ENCODE results near the gene CDC42BPA.

Gene CDC42BPA

DNA sequence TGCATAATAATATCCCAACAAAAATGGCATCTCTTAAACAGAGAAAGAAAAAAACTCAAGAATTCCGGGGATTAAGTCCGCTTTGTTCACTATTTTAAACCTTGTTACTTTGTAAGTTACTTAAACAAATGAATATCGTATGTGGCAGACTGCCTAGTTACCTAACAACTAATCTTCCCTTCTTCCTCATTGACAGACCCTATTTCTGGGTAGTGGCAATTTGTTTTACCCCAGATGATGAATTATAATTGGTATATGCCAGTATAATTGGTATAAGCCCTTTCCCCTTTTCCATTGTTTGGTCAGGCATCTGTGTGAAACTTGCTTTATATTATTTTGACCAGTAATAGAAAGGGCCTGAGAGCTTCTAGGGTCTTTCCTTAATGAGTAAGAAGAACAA lies 52.4 kb downstream of the CDC42BPA start:
- no peak overlapping the region for H3K4me3 ChIP-seq (replicated peaks in 1 of 2; ENCODE audit: low read depth in 2 of 2, low read length in 2 of 2)
- no peak for DNase-seq (ENCODE audit: low read depth in 2 of 2)
- TF ChIP-seq, protein P1, sequence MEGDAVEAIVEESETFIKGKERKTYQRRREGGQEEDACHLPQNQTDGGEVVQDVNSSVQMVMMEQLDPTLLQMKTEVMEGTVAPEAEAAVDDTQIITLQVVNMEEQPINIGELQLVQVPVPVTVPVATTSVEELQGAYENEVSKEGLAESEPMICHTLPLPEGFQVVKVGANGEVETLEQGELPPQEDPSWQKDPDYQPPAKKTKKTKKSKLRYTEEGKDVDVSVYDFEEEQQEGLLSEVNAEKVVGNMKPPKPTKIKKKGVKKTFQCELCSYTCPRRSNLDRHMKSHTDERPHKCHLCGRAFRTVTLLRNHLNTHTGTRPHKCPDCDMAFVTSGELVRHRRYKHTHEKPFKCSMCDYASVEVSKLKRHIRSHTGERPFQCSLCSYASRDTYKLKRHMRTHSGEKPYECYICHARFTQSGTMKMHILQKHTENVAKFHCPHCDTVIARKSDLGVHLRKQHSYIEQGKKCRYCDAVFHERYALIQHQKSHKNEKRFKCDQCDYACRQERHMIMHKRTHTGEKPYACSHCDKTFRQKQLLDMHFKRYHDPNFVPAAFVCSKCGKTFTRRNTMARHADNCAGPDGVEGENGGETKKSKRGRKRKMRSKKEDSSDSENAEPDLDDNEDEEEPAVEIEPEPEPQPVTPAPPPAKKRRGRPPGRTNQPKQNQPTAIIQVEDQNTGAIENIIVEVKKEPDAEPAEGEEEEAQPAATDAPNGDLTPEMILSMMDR (IDR thresholded peaks at IDR 0.05; ENCODE audit: low read depth, low read length): no peak

DNA sequence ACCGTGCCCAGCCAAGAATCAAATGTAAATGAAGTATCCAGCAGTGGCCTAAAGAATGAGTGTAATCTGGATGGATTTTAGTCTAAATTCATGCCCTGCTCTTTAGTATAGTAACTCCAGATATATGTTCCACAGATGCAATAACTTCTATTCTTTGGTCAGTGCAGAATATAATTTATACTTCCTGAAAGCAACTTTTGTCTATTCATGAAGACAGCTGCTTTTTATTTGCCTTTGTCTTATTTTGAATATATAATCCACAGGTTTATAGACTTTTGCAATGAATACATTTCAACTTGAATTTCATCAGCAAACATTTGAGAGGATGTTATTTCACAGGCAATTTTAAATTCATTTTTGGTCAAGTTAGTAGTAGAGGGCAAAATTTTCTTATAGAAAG lies 54.4 kb downstream of the CDC42BPA start:
- H3K4me3 ChIP-seq (replicated peaks in 1 of 2; ENCODE audit: low read depth in 2 of 2, low read length in 2 of 2): no peak overlapping the region
- TF ChIP-seq, protein P1 (IDR thresholded peaks at IDR 0.05; ENCODE audit: low read depth, low read length): no peak
- no peak for DNase-seq (ENCODE audit: low read depth in 2 of 2)

DNA sequence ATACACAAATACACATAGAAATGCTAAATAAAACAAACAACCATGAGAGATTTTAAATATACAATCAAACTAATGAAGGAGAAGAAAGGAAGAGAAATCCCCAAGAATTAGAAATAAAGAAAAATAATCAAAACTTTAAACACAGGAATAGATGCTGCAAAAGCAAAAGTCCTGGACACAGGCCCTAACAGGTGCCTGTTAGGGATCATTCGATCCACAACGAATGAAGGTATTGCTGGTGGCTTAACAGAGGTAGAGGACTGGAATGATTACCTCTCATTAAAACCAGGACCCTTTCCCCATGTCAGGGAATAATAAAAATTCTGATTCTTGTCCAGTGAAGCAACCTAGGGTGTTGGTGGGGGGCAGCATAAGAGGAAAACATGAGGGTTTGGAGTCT lies 56.8 kb downstream of the CDC42BPA start:
- DNase-seq (ENCODE audit: low read depth in 2 of 2): no peak
- no peak overlapping the region for H3K4me3 ChIP-seq (replicated peaks in 1 of 2; ENCODE audit: low read depth in 2 of 2, low read length in 2 of 2)
- TF ChIP-seq, protein P1 (IDR thresholded peaks at IDR 0.05; ENCODE audit: low read depth, low read length): no peak

DNA sequence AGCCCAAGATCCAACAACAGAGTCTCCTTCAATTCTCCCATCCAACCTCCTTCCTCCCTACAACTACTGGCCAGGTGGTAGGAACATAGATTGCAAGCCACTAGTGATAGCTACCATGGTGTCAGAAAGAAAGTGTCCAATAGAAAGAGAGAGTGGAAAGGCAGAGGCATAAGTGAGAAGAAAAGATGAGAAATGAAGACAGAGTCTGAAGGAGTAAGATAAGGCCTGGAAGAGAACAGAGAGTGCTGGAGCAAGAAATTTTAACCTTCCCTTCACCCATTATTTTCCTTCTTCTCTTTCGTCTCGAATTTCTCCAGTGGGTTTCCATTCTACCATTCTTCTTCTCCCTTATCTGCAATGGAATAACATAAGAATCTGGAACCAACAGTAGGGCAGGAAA lies 57.9 kb downstream of the CDC42BPA start:
- no peak for DNase-seq (ENCODE audit: low read depth in 2 of 2)
- no peak overlapping the region for H3K4me3 ChIP-seq (replicated peaks in 1 of 2; ENCODE audit: low read depth in 2 of 2, low read length in 2 of 2)
- TF ChIP-seq, protein P1 (IDR thresholded peaks at IDR 0.05; ENCODE audit: low read depth, low read length): no peak

DNA sequence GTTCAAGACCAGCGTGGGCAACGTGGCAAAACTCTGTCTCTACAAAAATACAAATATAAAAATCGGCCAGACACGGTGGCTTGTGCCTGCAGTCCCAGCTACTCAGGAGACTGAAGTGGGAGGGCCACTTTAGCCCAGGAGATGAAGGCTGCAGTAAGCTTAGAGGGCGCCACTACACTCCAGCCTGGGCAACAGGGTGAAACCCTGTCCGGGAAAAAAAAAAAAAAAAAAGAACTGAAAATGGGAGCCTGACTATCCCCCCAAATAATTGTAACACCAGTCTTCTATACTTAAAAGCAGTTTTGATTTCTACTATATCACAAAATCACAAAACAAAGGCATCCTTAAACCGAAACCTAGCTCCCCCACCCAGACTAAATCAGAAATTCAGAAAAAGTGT lies 60.3 kb downstream of the CDC42BPA start:
- no peak for DNase-seq (ENCODE audit: low read depth in 2 of 2)
- no peak overlapping the region for H3K4me3 ChIP-seq (replicated peaks in 1 of 2; ENCODE audit: low read depth in 2 of 2, low read length in 2 of 2)
- TF ChIP-seq, protein P1 (IDR thresholded peaks at IDR 0.05; ENCODE audit: low read depth, low read length): no peak

DNA sequence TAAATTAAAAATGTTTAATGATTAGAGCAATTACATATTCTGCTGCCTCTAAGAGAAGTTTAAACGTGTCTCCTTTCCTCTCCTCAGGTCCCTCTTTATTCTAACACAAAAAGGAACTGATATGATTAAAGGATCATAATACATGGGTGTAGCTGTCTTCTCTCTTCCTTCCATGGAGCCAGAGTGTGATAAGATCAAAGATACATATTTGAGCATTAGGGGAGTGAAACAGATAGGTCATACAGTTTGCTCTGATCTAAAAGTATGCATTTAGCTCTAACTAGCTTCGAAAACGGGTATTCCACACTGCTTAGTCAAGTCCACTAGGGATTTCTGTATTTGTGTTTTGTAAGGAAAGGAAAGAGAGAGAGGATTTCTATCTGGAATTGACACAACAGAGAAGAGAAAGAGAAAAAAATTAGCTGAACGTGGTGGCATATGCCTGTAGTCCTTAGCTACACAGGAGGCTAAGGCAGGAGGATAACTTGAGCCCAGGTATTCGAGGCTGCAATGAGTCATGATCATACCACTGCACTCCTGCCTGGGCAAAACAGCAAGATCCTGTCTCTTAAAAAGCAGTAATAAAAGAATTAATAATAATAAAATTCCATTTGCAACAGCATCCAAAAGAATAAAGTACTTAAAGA lies 63.1 kb downstream of the CDC42BPA start:
- no peak overlapping the region for H3K4me3 ChIP-seq (replicated peaks in 1 of 2; ENCODE audit: low read depth in 2 of 2, low read length in 2 of 2)
- TF ChIP-seq, protein P1 (IDR thresholded peaks at IDR 0.05; ENCODE audit: low read depth, low read length): no peak
- peak in 1 of 2 donors; percentile 25 for DNase-seq (ENCODE audit: low read depth in 2 of 2)

DNA sequence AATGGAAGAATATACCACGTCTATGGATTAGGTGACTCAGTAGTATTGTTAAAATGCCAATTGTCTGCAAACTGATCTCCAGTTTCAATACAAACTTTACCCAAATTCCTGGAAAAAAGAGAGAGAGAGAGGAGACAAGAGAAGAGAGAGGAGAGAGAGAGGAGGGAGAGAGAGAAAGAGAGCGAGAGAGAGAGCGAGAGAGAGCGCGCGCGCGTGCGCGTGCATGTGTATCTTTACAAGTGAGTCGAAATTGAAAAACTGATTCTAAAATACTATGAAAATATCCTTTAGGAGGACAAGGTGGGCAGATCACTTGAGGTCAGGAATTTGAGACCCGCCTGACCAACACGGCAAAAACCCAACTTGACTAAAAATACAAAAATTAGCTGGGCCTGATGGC lies 65.2 kb downstream of the CDC42BPA start:
- H3K4me3 ChIP-seq (replicated peaks in 1 of 2; ENCODE audit: low read depth in 2 of 2, low read length in 2 of 2): no peak overlapping the region
- TF ChIP-seq, protein P1 (IDR thresholded peaks at IDR 0.05; ENCODE audit: low read depth, low read length): no peak
- no peak for DNase-seq (ENCODE audit: low read depth in 2 of 2)

All from cardiac fibroblast (primary cell).